Measurements from ENCODE around the gene WWOX. TPM values are rescaled to one million over a fixed set of nuclear protein-coding genes. Genes with fewer than 3 reads are reported as not detected.

The WWOX gene
- total and polyA plus RNA-seq, 2 of the 13 experiments (the other 11 are each of a cell fraction or from before 2014, with no cell fraction given), result 9.1 to 37.4 TPM

DNA sequence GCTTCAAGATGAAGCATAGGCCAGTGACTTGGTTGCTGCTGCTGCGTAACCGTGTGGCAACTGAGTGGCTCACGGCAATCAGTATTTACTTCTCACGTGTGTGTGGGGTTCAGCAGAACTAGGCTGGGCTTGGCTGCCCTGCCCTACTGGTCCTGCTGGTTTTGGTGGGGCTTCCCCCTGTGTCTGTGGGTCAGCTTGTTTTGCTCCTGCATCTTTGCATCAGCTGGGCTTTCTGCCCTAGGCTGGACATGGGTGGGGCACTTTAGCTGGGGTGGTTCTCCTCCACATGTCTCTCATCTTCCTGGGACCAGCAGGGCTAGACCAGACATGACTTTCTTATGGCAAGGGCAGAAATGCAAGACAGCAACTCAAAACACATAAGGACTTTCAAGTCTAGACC is 950.6 kb downstream of the WWOX start:
- intact Hi-C loops (cut with micrococcal nuclease; ENCODE audit: unreplicated experiment) (no loop called here), in situ Hi-C loops (cut with HindIII; ENCODE audit: extremely low pct_ligation_motif_present, low pct_unique_long_range_greater_than_20kb) (no loop called here)
- Histone ChIP-seq H3K79me2 (ENCODE audit: insufficient read depth, low read length) (no peaks in the 10 kb centered on the region), H4K20me1 (ENCODE audit: insufficient read depth, low read length) (no peaks in the 10 kb centered on the region), H2AFZ (ENCODE audit: low read length) (no peak overlapping the region), H3K4me1 (ENCODE audit: insufficient read depth, low read length) (peaks cover 12% of the 10 kb centered on the region), H3K27ac (ENCODE audit: extremely low read length, insufficient read depth, low read length) (no peak overlapping the region), H3K4me2 (ENCODE audit: low read depth, low read length) (no peak overlapping the region), H3K27me3 (ENCODE audit: control insufficient read depth in 1 of 2, insufficient read depth in 2 of 2, low read length in 2 of 2) (no peaks in the 10 kb centered on the region), H3K4me3 (replicated peaks in 1 of 3; ENCODE audit: insufficient read depth in 1 of 3, low read depth in 2 of 3, low read length in 3 of 3) (no peak overlapping the region), H3K9ac (ENCODE audit: insufficient read depth, low read depth, low read length) (no peak overlapping the region), H3K9me3 (ENCODE audit: low read length) (0 out of 2 replicates have a peak, but pooled peaks cover under 1% of the 10 kb centered on the region), H3K36me3 (replicated peaks in 1 of 2; ENCODE audit: control insufficient read depth in 1 of 2, insufficient read depth in 2 of 2, low read length in 2 of 2) (no peaks in the 10 kb centered on the region)
- no peak for DNase-seq (ENCODE audit: low spot score)
- TF ChIP-seq, protein P1, sequence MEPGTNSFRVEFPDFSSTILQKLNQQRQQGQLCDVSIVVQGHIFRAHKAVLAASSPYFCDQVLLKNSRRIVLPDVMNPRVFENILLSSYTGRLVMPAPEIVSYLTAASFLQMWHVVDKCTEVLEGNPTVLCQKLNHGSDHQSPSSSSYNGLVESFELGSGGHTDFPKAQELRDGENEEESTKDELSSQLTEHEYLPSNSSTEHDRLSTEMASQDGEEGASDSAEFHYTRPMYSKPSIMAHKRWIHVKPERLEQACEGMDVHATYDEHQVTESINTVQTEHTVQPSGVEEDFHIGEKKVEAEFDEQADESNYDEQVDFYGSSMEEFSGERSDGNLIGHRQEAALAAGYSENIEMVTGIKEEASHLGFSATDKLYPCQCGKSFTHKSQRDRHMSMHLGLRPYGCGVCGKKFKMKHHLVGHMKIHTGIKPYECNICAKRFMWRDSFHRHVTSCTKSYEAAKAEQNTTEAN (CRISPR knock-in tag; conservative IDR thresholded peaks at IDR 0.05), result no peak
- no peak for TF ChIP-seq SOX5 (CRISPR knock-in tag; IDR thresholded peaks at IDR 0.05; ENCODE audit: borderline replicate concordance)
- TF ChIP-seq, protein P2, sequence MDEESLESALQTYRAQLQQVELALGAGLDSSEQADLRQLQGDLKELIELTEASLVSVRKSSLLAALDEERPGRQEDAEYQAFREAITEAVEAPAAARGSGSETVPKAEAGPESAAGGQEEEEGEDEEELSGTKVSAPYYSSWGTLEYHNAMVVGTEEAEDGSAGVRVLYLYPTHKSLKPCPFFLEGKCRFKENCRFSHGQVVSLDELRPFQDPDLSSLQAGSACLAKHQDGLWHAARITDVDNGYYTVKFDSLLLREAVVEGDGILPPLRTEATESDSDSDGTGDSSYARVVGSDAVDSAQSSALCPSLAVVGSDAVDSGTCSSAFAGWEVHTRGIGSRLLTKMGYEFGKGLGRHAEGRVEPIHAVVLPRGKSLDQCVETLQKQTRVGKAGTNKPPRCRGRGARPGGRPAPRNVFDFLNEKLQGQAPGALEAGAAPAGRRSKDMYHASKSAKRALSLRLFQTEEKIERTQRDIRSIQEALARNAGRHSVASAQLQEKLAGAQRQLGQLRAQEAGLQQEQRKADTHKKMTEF (CRISPR knock-in tag; IDR thresholded peaks at IDR 0.05), result no peak
- TF ChIP-seq ZNF720 (CRISPR knock-in tag; IDR thresholded peaks at IDR 0.05), result no peak
- TF ChIP-seq NKX3-1 (CRISPR knock-in tag; IDR thresholded peaks at IDR 0.05), result no peak
- CTCF ChIA-PET (ENCODE audit: low intra/inter-chr PET ratio, low total read pairs), result no interaction called here
- WGBS (ENCODE audit: low lambda C conversion rate), result 65% methylated on average over 4 of the region's 4 CpGs
- FAIRE-seq, result no peak
- no TSS peak for BruUV-seq (replicated peaks)
- no peak for ATAC-seq
- POLR2A ChIA-PET, result no interaction called here

DNA sequence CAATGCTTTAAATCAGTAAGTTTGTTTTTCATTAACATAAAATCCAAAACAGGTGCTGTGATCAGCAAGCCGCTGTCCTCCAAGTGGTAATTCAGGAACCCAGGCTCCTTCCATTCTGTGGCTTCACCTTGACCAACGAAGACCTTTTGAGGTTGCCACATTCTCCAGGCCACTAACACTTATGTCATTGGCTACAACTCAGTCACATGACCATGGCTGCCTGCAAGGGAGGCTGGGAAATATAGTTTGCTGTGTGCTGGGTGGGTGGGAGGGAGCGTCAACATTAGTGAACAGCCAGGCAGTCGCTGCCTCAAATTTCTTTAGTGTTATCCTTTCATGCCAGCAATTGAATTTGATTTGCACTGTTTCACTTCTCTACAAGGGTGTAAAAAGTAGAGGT is 951.9 kb downstream of the WWOX start:
- Histone ChIP-seq H3K4me1 (ENCODE audit: insufficient read depth, low read length) (peaks cover 16% of the 10 kb centered on the region), H3K4me3 (replicated peaks in 1 of 3; ENCODE audit: insufficient read depth in 1 of 3, low read depth in 2 of 3, low read length in 3 of 3) (no peak overlapping the region), H4K20me1 (ENCODE audit: insufficient read depth, low read length) (no peaks in the 10 kb centered on the region), H3K9me3 (ENCODE audit: low read length) (0 out of 2 replicates have a peak, but pooled peaks cover 5% of the 10 kb centered on the region), H3K27me3 (ENCODE audit: control insufficient read depth in 1 of 2, insufficient read depth in 2 of 2, low read length in 2 of 2) (no peaks in the 10 kb centered on the region), H3K27ac (ENCODE audit: extremely low read length, insufficient read depth, low read length) (no peak overlapping the region), H3K36me3 (replicated peaks in 1 of 2; ENCODE audit: control insufficient read depth in 1 of 2, insufficient read depth in 2 of 2, low read length in 2 of 2) (no peaks in the 10 kb centered on the region), H2AFZ (ENCODE audit: low read length) (no peak overlapping the region), H3K4me2 (ENCODE audit: low read depth, low read length) (no peak overlapping the region), H3K9ac (ENCODE audit: insufficient read depth, low read depth, low read length) (no peak overlapping the region), H3K79me2 (ENCODE audit: insufficient read depth, low read length) (no peaks in the 10 kb centered on the region)
- ATAC-seq (no peak), DNase-seq (ENCODE audit: low spot score) (no peak), FAIRE-seq (no peak)
- ChIA-PET CTCF (ENCODE audit: low intra/inter-chr PET ratio, low total read pairs) (no interaction called here), POLR2A (no interaction called here)
- in situ Hi-C loops (cut with HindIII; ENCODE audit: extremely low pct_ligation_motif_present, low pct_unique_long_range_greater_than_20kb) (no loop called here), intact Hi-C loops (cut with micrococcal nuclease; ENCODE audit: unreplicated experiment) (no loop called here)
- BruUV-seq (replicated peaks), result no TSS peak
- 57% methylated on average over 4 of the region's 4 CpGs for WGBS (ENCODE audit: low lambda C conversion rate)
- TF ChIP-seq, protein P3, sequence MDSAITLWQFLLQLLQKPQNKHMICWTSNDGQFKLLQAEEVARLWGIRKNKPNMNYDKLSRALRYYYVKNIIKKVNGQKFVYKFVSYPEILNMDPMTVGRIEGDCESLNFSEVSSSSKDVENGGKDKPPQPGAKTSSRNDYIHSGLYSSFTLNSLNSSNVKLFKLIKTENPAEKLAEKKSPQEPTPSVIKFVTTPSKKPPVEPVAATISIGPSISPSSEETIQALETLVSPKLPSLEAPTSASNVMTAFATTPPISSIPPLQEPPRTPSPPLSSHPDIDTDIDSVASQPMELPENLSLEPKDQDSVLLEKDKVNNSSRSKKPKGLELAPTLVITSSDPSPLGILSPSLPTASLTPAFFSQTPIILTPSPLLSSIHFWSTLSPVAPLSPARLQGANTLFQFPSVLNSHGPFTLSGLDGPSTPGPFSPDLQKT (CRISPR knock-in tag; IDR thresholded peaks at IDR 0.05; ENCODE audit: borderline replicate concordance), result no peak
- TF ChIP-seq ZNF547 (CRISPR knock-in tag; IDR thresholded peaks at IDR 0.05) (no peak), ZNF775 (CRISPR knock-in tag; IDR thresholded peaks at IDR 0.05; ENCODE audit: borderline replicate concordance) (no peak), TOE1 (CRISPR knock-in tag; IDR thresholded peaks at IDR 0.05) (no peak), DNMT1 (CRISPR knock-in tag; IDR thresholded peaks at IDR 0.05) (no peak)
- TF ChIP-seq, protein P4, sequence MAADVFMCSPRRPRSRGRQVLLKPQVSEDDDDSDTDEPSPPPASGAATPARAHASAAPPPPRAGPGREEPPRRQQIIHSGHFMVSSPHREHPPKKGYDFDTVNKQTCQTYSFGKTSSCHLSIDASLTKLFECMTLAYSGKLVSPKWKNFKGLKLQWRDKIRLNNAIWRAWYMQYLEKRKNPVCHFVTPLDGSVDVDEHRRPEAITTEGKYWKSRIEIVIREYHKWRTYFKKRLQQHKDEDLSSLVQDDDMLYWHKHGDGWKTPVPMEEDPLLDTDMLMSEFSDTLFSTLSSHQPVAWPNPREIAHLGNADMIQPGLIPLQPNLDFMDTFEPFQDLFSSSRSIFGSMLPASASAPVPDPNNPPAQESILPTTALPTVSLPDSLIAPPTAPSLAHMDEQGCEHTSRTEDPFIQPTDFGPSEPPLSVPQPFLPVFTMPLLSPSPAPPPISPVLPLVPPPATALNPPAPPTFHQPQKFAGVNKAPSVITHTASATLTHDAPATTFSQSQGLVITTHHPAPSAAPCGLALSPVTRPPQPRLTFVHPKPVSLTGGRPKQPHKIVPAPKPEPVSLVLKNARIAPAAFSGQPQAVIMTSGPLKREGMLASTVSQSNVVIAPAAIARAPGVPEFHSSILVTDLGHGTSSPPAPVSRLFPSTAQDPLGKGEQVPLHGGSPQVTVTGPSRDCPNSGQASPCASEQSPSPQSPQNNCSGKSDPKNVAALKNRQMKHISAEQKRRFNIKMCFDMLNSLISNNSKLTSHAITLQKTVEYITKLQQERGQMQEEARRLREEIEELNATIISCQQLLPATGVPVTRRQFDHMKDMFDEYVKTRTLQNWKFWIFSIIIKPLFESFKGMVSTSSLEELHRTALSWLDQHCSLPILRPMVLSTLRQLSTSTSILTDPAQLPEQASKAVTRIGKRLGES (CRISPR knock-in tag; IDR thresholded peaks at IDR 0.05; ENCODE audit: borderline replicate concordance), result no peak
